Measurements from ENCODE around the gene FAM3A. TPM values are rescaled to one million over a fixed set of nuclear protein-coding genes. Genes with fewer than 3 reads are reported as not detected.
"Not testable (repeated sequence)": the region's sequence is repeated elsewhere in the genome, so short reads cannot be mapped to it uniquely, and the experiment has no call there.

FAM3A gene, protein sequence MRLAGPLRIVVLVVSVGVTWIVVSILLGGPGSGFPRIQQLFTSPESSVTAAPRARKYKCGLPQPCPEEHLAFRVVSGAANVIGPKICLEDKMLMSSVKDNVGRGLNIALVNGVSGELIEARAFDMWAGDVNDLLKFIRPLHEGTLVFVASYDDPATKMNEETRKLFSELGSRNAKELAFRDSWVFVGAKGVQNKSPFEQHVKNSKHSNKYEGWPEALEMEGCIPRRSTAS
- 12.2 and 13.6 TPM in 2 replicates for total RNA-seq (2014; rRNA removed; shearing (Covaris generic))

DNA sequence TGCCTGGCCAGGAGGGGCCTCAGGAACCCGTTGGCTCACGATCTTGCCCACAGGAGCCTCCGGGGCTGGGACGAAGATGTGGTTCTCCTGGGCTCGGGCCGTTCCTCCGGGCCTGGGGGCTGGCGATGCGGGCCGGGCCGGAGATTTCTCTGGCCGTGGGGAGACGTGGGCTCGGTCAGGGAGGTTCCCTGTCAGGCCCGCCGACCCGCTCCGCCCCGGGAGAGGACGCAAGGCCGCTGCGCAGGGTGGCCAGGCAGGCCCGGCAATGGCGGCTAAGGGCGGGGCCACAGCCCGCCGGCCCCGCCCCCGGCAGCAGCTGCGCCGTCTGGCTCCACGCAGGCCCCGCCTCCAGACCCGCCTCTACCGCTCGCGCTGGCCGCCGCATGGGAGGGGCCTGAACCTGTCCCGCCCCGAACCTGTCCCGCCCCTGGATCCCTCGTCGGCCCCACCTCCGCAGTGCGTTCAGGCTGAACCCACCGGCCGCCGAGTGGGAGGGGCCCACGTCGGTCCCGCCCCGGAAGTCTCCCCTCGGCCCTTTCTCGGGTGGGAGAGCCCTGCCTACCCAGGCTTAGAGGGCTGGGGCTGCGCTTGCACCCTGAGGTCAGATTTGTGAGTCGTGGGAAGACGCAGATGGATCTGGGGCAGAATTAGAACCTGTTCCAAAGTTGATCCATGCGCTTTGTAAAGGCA, at the start of gene FAM3A:
Gene FAM3A, minus strand, starts transcription at position 267 of the 690 bp plus-strand sequence. CDS start 460 bp downstream, outside the sequence.
- Histone ChIP-seq H3K4me1 (no peaks in the 10 kb centered on the region), H3K27ac (peak within 1 kb of the TSS; percentile 78), H3K9me3 (replicated peaks) (no peaks in the 10 kb centered on the region), H3K4me3 (peak within 1 kb of the TSS; percentile 94), H3K36me3 (no peaks in the 10 kb centered on the region), H3K27me3 (no peaks in the 10 kb centered on the region)
- peak; percentile 89 to 92 for DNase-seq

DNA sequence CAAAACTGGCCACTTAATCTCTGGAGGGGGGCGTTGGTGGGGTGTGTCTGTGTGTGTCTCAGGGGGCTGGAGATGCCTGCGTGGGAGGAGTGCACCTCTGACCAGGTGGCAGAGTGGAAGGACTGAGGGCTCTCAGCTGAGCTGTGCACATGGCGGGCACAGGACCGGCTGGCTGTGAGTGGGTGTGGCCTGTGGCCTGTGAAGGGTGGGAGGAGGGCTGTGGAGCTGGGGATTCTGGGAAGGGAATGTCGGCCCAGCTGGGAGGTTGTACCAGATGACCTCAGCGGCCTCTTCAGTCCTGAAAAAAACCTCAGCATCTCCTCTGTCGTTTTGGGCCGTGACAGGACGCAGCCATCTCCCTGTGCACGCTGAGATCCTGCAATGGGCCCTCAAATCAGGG, 46.3 kb upstream of the FAM3A start:
- not testable (repeated sequence) for H3K4me1 ChIP-seq; H3K36me3 ChIP-seq; DNase-seq; H3K9me3 ChIP-seq (replicated peaks); H3K27me3 ChIP-seq; H3K27ac ChIP-seq; H3K4me3 ChIP-seq

DNA sequence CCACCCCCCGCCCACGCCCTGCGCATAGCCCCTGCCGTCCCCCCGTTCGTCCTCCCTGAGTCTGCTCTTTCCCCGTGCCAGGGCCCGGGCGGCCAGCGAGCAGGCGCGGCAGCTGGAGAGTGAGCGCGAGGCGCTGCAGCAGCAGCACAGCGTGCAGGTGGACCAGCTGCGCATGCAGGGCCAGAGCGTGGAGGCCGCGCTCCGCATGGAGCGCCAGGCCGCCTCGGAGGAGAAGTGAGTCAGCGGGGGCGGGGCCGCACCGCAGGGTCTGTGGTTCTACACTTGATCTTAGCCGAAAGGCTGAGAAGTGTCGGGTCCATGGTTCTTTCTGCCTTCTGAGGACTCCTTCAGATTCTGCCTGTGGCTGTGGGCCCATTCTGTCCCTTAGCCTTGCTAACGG, 44.3 kb upstream of the FAM3A start:
- H3K36me3 ChIP-seq, DNase-seq, H3K4me3 ChIP-seq: not testable (repeated sequence)

DNA sequence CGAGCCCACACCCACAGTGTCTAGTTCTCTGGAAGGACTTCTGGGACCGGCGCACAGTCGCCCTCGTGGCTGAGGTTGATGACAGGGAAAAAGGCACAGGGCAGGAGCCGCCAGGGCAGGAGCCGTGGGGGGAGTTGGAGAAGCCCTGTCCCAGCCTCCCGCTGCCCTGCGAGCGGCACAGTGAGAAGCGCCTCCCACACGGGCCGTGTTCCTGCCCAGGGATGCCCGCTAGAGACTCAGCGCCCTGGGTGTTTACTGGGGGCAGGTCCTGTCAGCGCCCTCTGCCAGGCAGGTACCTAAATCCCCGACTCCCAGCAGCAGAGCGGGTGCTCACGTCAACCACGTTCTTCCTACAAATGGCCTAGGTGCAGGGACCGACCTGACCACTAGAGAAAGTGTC, 42.9 kb upstream of the FAM3A start:
- not testable (repeated sequence) for H3K9me3 ChIP-seq (replicated peaks); H3K36me3 ChIP-seq; H3K4me3 ChIP-seq; DNase-seq; H3K4me1 ChIP-seq; H3K27me3 ChIP-seq; H3K27ac ChIP-seq

More for the DNA sequence above, 44.3 kb upstream of the FAM3A start:
- H3K9me3 ChIP-seq (replicated peaks); H3K27me3 ChIP-seq; H3K4me1 ChIP-seq; H3K27ac ChIP-seq: not testable (repeated sequence)

DNA sequence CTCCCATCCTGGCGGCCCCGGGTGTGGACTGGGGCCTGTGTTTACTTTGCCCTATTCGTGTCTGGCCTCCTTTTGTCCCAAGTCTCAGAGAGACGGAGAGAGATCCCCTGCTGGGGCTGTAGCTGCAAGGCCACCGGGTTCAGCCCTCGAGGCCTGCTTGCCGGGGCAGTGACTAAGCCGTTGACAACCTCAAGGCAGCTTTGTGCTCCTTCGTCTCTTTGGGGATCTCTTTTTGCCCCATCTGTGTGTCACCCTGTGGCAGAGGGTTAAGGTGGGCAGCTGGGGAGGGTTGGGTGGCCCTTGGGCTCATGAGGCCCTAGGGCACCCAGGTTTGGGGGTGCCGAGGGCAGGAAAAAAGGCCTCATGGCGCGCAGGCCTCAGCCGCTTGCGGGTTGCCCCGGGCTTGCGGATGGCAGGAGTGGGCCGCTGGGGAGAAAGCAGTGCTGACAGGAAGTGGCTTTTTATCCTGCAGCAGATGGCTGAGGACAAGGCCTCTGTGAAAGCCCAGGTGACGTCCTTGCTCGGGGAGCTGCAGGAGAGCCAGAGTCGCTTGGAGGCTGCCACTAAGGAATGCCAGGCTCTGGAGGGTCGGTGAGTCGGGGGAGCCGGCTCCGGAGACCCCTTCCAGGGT, 42.1 kb upstream of the FAM3A start:
- H3K4me3 ChIP-seq; DNase-seq; H3K27ac ChIP-seq; H3K27me3 ChIP-seq; H3K9me3 ChIP-seq (replicated peaks); H3K4me1 ChIP-seq; H3K36me3 ChIP-seq: not testable (repeated sequence)

DNA sequence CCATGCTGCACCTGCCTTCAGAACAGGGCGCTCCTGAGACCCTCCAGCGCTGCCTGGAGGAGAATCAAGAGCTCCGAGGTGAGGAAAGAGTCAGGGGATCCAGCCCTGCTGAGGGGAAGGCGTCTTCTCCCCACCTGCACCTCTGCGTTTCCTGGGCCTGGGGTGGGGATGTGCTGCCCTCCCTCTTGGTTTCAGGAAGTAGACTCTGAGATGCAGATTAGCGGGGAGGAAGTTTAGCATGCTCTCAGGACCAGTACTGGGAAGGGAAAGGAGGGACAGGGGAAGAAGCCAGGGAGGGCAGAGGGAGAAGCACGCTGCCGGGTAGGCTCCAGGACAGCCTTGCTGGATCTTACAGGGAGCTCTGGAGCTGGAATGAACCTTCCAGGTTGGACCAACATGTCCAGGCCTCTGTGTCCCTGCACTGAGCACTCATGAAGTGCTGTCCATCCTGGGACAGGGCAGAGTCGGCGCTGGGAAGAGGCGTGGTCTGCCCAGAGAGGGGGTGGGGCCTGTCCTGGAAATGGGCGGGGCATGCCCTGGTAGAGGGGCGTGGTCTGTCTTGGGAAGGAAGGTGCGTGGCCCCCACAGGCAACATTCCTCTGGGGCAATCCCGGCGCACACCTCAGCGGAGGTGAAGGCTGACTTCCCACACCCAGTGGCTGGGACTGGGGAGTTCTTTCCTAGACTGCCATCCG, 36.2 kb upstream of the FAM3A start:
- H3K36me3 ChIP-seq; H3K4me1 ChIP-seq; H3K27ac ChIP-seq; H3K4me3 ChIP-seq; H3K9me3 ChIP-seq (replicated peaks); DNase-seq; H3K27me3 ChIP-seq: not testable (repeated sequence)

DNA sequence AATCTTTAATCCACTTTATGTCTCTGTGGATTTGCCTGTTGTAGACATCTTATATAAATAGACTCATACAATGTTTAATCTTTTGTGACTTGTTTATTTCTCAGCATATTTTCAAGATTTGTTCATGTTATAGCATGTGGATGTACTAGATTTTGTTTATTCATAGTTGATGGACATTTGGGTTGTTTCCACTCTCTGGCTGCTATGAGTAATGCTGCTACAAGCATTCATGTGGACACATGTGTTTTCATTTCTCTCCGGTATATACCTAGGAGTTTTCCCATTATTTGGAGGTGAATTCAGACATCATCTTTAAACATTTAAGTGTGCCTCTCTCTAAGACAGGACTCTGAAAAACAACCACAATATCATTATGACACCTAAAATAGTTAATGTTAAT, 33.7 kb upstream of the FAM3A start:
- H3K4me3 ChIP-seq = no peak overlapping the region
- H3K9me3 ChIP-seq (replicated peaks) = no peaks in the 10 kb centered on the region
- H3K27ac ChIP-seq = no peak overlapping the region
- H3K4me1 ChIP-seq = 0 out of 2 replicates have a peak, but pooled peaks cover 3% of the 10 kb centered on the region
- no peaks in the 10 kb centered on the region for H3K27me3 ChIP-seq
- no peaks in the 10 kb centered on the region for H3K36me3 ChIP-seq
- DNase-seq = no peak

DNA sequence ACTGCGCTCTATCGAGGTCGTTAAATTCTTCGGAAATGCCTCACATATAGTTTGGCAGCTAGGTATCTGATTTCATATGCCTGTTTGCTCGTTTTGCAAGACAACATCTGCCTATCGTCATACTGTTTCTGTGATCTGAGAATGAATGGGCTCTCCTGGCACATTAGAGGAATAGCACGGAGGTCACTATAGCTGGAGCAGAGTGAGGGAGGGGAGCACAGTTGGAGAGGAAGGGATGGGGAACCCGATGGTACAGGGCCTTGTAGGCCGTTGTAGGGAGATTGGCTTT, 31.9 kb upstream of the FAM3A start:
- no peaks in the 10 kb centered on the region for H3K36me3 ChIP-seq
- H3K9me3 ChIP-seq (replicated peaks) = no peaks in the 10 kb centered on the region
- H3K27ac ChIP-seq = peak overlapping the region; percentile 74
- no peak for DNase-seq
- H3K4me1 ChIP-seq = 0 out of 2 replicates have a peak, but pooled peaks cover 3% of the 10 kb centered on the region
- no peaks in the 10 kb centered on the region for H3K27me3 ChIP-seq
- H3K4me3 ChIP-seq = peak overlapping the region; percentile 85

DNA sequence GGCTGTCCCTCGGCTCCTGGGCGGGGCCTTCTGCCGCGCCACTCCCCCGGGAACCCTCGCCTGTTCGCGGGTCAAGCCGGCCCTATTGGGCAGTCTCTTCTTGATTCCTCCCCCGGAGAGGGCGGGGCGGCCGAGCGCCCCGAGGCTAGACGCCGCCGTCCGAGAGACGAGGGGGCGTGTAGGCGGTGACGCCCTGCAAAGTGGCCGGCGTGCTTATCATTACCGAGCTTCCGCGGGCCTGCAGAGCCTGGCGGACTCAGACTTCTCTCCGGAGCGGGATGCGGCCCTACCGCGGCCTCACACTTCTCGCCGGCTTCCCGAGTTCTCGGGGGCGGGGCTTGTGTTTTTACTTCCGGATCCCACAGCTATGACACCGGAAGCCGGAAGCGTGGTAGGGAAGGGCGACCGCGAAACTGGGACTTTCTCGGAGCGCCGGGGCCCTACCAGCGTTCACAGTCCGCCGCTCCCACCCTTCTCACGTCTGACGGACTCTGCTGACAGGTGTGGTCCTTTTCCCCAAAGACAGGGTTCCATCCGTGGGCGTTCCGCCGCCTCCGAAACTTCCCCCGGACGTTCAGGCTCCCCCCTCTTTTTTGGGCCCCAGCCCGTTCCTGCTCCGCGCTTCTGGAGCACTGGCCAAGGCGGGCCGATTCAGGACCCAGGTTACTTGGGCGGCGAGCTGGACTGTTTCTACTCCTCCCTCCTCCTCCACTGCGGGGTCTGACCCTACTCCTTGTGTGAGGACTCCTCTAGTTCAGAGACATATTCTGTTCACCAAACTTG, 31.4 kb upstream of the FAM3A start, which contains the start of gene IKBKG:
Gene IKBKG, plus strand, starts transcription at position 376 of the 783 bp plus-strand sequence. CDS start 4,383 bp downstream, outside the sequence.
- peak within 1 kb of the TSS; percentile 74 for H3K27ac ChIP-seq
- H3K9me3 ChIP-seq (replicated peaks) = no peaks in the 10 kb centered on the region
- peaks cover 4% of the 10 kb centered on the region for H3K4me1 ChIP-seq
- H3K36me3 ChIP-seq = no peaks in the 10 kb centered on the region
- H3K4me3 ChIP-seq = peak within 1 kb of the TSS; percentile 85
- DNase-seq = peak; percentile 89
- H3K27me3 ChIP-seq = no peaks in the 10 kb centered on the region

DNA sequence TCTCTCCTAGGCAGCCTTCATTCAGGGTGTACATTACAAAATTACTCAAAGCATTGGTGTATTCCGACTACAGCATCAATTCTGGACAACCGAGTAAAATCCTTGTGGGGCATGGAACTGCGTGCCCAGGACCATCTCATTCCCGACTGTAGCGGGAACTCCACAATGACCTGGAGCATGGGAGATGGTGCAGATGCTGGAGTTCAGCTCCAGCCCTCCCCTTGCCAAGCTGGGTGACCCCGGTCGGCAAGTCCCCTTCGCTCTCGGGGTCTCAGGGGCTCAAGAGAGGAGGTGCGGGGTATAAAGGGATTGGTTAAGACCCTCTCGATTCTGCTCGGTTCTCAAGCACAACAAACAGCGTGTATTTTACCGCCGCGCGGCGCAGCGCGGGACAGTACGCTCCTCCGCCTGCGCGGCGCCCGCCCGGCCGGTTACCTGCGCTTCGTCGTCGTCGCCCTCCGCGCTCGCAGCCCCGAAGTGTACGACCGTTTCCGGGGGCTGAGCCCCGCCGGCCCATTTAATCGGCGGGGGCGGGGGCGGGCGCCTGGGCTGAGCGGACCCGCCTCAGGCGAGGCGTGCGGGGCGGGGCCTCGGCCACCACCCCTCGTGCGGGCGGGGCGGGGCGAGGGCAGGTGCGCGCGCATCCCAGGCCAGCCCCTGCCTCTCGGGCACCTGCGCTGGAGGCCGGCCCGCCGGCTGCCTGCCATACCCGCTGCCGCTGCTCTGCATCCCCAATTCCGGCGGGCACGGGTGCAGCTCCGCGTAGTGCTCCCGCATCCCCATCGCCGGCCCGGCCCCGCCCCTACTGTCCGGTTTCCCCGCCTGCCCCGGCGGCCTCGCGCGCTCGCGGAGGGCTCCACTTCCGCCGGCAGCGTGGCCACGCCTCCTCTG, 30.6 kb upstream of the FAM3A start, which contains the start of gene G6PD:
Gene G6PD, minus strand, starts transcription at position 493 of the 891 bp plus-strand sequence. CDS start 691 bp downstream, outside the sequence.
- H3K27ac ChIP-seq = peak within 1 kb of the TSS; percentile 74
- no peaks in the 10 kb centered on the region for H3K9me3 ChIP-seq (replicated peaks)
- DNase-seq = peak; percentile 69 to 76
- no peaks in the 10 kb centered on the region for H3K36me3 ChIP-seq
- H3K4me1 ChIP-seq = peaks cover 13% of the 10 kb centered on the region
- no peaks in the 10 kb centered on the region for H3K27me3 ChIP-seq
- H3K4me3 ChIP-seq = peak within 1 kb of the TSS; percentile 85

DNA sequence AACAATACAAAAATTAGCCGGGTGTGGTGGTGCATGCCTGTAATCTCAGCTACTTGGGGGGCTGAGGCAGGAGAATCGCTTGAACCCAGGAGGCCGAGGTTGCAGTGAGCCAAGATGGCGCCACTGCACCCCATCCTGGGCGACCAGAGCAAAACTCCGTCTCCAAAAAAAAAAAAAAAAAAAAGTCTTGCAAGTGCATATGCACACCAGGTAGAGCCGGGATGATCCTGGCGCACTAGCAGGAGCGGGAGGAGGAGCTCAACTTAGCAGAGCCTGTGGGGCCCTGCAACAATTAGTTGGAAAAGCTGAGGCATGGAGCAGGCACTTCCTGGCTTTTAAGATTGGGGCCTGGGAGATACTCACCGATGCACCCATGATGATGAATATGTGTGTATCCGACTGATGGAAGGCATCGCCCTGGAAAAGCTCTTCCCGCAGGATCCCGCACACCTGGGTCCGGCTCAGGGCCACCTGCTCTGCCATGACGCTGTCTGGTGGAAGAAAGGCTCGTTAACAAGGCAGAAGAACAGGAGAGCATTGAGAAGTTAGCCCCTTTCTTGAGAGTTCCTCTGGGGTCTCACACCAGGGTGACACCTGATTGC, 29.7 kb upstream of the FAM3A start:
- no peaks in the 10 kb centered on the region for H3K36me3 ChIP-seq
- H3K4me1 ChIP-seq = peaks cover 16% of the 10 kb centered on the region
- no peak for DNase-seq
- H3K4me3 ChIP-seq = peak overlapping the region; percentile 85
- H3K27me3 ChIP-seq = no peaks in the 10 kb centered on the region
- no peak overlapping the region for H3K27ac ChIP-seq
- H3K9me3 ChIP-seq (replicated peaks) = no peaks in the 10 kb centered on the region

DNA sequence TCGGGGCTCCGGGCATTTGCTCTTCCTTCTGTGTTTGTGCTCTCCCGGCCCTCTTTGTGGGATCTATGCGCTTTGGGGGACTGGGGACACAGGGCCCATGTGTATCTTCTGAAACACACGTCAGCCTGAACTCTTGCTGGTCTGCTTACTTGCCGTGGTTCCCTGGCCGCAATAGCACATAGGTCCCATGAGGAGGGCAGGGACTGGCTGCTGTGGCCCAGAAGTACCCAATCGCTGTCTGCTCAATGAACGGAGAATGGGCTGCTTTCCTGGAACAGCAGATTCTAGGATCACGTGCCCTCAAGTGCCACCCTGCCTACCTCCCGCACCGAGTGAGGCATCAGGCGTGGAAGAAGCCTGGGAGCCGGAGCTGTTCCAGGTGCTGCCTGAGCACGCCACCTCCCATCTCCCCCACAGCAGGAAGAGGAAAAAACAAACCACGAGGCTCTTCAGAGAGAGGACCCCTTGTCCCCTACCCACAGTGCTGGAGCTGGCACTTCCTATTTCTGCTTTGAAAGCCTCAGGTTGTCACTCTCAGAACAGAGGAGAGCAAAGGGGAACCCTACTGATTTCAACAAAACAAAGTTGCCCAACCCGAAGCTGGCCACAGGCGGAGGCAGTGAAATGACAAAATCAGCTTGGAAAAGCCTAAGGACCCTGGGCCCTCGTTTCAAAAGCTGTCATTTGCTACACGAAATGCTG, 26.8 kb upstream of the FAM3A start:
- Histone ChIP-seq H3K9me3 (replicated peaks) (no peaks in the 10 kb centered on the region), H3K4me1 (peaks cover 16% of the 10 kb centered on the region), H3K4me3 (no peak overlapping the region), H3K27ac (peak overlapping the region; percentile 69), H3K27me3 (no peaks in the 10 kb centered on the region), H3K36me3 (no peaks in the 10 kb centered on the region)
- DNase-seq = no peak
